HG03103 (cell line): ENCODE data around the gene PPP1R1A.

Experiments used
- ATAC-seq: cut with Tn5 transposase; IDR thresholded peaks from one replicate; pipeline ENCODE4 v1.9.1; 2021; ENCODE audit warnings: low read depth; ENCODE audit not compliant: unreplicated experiment

The PPP1R1A gene

GRCh38 chr12:54541751-54542290 lies 46.6 kb downstream of the PPP1R1A start:
- no peak for ATAC-seq

- ATAC-seq = no peak
These were observed 50.2 kb downstream of the PPP1R1A start for GRCh38 chr12:54538136-54538700.

- no peak for ATAC-seq
These were observed 53.0 kb downstream of the PPP1R1A start for GRCh38 chr12:54535474-54535873.

GRCh38 chr12:54529581-54529980 lies 58.9 kb downstream of the PPP1R1A start:
- no peak for ATAC-seq
